ENCODE data around the gene PRKCSH.

The PRKCSH gene

DNA sequence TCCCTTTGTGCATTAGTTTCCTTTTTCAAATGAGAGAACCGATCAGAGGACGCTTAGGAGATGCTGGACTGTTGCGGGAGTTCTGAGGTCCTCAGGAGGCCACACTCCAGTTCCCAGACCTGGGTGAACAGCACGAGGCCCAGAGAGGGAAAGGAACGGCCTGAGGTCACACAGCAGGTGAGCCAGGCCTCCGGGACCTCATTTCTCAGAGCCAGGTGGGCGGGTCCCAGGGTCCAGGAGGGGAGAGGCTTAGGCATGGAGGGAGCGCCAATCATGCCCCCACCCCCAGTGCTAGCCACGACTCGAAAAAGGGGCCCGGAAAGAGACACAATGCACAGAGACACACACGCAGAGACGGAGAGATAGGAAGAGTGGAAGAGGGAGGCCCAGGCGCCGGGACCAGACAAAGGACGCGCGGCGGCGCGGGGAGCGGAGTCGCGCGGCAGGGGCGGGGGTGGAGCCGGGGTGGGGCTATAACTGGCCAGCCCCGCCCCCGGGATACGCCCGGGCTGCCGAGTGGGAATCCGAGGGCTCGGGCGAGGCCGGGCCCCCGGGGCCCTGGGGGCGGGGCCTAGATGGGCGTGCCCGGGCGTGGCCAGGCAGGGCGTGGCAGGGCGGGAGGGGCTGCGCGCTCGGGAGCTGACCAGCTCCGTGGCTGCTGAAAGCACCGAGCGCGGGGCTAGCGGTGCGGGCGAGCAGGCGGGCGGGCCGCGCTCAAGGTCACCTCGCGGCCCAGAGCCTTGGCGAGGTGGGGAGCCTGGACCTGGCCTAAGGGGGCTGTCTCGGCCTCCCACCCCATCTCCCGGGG, 43.9 kb downstream of the PRKCSH start:
- peak; percentile 28 to 43 for DNase-seq

DNA sequence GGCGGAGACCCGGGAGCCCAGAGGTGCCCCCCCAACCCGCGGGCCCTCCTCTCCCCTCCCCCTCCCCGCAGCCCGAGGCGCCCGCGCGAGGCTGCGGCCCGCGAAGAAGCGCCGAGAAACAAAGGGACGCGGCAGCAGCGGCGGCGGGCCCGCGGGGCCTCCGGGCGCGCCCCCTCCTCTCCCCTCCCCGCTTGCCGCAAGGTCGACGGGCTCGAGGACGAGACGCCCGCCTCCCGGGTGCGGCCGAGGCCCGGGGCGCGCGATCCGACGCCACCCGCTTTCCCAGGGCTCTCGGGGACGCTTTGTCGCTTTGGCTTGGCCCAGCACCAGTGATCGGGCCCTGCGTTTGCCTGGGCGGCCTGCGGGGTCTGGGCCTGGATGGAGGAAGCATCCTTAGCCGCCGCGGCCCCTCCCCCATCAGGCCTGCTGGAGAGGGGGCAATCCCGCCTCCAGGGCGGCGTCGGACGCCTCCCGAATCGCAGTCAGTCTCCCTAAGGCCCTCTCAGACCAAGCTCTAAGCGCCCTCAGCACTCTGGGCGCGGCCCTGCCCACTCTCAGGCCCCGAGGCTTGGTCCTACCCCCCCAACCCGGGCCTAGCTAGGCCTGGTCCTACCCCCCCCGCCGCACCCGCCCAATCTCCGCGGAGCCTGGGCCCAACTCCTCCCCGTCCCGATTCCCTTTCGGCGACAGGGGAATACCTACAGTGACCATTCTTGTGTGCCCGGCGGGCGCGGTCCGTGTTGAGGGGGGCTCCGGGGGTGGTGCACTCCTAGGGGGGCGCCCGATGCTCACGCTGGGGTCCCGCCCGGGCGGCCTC, 44.7 kb downstream of the PRKCSH start:
- DNase-seq: no peak

DNA sequence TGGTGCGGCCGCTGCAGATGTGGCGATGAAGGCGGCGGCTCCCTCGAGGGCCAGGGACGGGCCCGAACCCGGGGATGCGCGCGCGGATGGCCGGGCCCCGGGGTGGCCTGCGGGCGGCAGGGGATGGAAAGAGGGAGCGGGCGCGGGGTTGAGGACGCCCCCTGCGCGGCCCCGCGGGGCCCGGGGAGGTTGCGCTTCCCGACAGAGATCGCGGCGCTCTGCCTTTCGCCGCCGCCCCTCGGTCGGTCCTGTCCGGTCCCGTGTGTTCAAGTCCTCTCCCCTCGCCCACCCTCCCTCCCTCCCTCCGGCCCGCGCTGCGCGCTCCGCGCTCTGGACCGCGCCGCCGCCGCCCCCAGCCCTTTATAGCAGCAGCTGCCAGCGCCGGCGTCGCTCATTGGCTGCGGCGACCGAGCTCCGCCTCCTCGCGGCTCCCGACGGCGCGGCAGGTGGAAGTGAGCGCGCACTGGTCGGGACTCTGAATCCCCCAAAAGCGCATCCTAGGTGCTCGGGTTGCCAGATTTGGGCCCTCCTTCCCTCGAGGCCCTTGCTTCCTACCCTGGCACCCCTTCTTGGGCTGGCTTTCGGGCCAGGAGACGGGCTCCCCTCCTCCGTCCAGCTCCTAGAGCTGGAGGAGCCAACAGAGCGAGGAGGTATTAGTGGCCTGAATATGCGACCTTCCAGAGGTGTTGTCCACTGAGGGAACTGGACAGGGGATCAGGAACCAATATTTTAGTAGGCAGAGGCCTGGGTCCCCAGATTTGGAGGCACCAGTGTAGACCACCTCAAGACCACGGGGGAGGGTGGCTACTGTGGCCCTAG, 45.5 kb downstream of the PRKCSH start, which contains the start of gene ELAVL3:
ELAVL3 (minus strand) TSS at position 332 of the 819 bp plus-strand sequence. CDS start 438 bp downstream, outside the sequence.
- no peak for DNase-seq

DNA sequence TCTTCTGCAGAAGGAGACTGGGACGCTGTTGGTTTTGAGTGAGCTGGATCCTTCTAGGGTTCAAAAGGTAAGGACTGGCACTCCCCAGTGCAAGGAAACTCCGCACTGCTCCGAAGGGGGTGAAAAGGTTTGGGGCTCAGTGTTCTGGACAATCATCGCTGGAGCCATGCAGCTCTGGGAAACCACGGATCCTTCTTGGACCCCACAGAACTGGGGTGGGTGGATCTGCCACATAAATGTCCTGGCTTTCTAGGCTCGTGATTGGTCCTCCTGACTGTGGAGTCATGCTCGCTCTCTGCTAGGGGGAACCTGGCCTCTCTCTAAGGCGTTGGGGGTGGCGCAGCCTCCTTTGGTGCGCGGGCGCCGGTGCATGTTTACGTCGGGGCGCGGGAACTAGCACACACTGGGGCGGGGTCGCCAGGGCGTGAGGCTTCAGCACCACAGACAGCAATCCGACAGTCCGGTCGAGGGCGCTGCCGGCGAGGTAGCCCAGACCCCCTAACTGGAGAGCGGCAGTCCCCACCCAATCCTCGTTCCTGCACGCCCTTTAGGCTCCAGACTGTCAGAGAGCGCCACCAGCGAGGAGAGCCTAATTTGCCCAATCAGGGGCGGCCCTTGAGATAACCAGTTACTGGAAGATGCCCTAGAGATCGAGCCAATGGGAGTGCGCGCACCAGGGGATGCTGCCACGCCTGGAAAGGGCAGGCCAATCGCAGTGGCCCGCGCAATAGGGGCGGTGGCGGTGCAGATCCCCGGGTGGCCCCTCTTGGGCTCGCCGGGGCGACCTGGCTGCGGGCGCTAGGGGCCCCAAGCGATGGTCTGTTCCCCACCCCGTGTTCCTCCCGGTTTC, 46.3 kb downstream of the PRKCSH start:
- peak; percentile 72 to 82 for DNase-seq

DNA sequence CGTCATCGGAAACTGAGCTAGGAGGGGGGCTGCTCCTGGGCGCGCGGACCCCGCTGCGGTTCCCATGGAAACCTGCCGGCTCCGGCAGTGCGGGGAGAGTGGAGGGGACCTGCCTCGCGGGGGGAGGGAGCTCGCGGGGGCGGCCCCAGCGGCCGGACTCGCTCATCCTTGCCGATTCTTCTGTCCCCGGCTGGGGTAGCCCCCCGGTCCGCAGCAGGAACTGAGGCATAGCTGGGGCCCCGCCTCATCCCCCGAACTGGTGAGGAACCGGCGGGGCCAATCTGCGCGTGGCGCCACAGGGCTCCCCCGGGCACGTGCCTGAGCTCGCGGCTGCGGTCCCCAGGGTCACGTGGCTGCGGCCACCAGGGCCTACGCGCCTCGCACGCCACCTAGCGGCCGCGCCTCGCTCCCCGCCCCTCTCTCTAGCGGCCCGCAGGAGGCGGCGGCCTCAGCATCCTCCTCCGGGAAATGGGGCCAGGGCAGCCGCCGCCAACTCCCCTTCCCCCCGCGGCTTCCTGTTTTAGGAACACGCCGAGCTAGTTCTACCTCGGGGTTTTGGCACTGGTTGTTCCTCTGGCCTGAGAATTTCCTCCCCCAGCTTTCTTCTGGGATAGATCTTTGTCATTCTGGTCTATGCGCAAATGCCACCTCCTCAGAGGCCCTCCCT, 47.1 kb downstream of the PRKCSH start:
- peak; percentile 84 to 87 for DNase-seq

DNA sequence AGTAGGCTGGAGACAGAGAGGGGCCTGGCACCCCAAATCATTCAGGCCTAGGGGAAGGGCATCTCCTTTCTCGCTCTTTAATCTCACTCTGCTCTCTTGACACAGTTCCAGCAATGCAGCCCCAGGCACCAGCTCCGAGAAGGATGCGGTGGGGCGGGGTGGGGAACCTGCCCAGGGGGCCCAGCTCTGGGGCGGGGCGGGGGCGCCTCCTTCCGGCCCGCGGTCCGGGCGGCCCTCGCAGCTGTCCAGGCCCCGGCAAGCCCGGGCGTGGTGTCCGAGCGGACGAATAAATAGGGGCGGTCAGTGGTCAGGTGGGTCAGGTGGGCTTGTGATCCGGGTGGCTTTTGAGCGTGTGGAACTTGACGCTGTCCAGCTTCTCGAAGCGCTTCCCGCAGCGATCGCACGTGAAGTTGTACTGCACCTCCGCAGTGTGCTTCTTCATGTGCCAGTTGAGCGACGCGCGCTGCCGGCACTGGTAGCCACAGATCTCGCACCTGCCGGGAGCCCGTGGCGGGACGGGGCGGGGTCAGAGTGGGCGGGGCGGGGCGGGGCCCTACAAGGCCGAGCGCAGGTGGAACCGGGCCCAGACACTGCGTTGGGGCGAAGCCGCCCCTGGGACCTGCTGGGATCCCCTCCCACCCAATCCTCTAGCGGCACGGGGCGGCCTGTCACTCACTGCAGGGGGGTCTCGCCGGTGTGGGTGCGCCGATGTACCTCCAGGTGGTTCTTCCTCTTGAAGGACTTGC, 48.1 kb downstream of the PRKCSH start:
- no peak for DNase-seq

DNA sequence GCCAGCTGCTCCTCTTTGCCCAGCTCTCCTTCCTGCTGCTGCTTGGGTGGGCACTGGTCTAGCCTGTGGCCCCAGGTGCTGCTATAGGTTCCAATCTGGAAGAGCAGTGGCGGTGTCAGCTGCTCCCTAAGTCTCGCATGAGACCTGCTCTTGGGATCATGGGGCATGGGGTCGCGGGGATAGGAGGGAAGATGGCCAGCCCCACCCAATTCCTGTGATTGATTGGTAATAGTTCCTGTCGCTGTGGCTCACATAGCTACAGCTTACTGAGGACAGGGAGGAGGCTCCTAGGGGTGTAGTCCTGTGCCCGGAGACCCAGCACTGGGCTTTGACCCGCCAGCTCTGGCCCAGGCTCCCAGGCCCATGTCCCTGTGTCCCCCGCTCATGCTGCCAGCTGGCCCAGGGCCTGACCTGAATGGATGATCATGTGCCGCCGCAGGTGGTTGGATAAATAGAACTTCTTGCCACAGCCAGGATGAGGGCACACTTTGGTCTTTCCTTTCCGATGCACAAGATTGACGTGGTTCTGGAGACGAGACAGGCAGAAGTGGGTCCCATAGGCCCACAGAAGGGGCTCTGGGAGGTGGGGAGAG, 49.9 kb downstream of the PRKCSH start:
- no peak for DNase-seq

DNA sequence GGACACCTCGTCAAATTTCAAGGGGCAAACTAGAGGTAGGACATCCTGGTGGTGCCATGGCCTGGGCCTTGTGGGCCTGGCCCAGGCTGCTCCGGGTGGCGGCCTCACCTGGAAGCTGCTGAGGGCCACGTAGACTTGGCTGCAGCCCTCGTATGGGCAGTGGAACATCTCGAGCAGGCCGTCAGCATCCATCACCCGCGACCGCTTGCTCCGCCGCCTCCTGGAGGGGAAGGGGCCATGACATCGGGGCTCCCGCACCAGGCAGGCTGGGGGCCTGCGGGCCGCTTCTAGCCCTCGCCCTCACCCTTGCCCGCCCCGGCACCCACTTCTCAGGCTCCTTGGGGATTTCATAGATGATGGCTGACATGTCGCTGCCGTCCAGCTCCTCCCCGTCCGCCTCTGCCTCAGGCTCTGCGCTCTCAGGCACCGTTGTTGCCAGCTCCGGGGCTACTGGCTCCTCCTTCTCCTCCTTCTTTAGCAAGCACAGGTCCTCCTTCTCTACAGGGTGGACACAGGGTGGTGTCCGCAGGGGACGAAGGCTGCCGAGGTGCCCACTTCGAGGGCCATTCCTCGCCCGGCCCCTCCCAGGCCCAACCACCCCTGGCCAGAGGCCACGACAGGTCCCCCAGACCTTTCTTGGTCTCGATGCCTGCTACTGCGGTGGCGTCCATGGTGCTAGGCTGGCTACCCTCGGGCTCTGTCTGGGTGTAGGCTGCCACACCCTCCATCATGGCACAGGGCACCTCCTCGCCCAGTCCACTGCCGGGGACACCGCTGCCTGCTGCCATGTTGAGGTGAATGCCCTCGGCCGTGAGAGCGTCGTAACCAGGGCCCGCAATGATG, 51.4 kb downstream of the PRKCSH start:
- no peak for DNase-seq

DNA sequence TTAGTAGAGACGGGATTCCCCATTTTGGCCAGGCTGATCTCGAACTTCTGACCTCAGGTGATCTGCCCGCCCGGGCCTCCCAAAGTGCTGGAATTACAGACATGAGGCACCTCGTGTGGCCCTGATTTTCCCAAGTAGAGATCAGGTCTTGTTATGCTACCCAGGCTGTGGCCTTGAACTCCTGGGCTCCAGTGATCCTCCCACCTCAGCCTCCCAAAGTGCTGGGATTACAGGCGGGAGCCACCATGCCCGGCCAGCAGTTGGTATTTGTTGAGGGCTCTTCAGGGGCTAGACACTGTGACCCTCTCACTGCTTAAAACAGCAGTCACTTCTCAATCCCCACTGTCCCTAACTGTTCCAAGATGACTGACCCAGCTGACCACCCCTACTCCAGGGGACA, 53.9 kb downstream of the PRKCSH start:
- no peak for DNase-seq

DNA sequence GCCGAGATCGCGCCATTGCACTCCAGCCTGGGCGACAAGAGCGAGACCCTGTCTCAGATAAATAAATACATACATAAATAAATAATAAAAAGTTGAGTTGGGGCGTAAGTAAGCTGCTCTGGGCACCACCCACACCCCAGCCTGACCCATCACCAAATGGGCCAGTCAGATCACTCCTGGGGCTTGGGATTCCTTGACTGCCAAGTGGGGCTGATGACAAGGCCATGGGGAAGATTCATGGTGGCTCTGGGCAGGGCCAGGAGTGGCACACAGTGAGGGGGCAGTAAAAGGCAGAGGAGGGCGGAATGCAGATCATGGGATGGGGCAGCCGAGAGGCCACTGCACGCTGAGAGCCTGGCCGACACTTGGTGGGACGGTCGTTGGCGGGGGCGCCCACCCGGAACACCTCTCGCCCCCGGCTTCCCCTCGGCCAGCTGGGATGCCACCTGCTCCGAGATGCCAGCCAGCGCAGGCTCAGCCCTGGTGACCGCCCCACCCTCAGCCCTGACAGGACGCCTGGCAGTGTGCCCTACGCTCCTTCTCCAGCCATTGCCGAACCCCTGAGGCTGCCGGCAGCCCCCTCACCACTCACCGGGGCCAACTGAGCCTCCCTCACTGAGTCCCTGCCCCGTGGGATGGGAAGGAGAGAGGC, 59.3 kb downstream of the PRKCSH start:
- no peak for DNase-seq

DNA sequence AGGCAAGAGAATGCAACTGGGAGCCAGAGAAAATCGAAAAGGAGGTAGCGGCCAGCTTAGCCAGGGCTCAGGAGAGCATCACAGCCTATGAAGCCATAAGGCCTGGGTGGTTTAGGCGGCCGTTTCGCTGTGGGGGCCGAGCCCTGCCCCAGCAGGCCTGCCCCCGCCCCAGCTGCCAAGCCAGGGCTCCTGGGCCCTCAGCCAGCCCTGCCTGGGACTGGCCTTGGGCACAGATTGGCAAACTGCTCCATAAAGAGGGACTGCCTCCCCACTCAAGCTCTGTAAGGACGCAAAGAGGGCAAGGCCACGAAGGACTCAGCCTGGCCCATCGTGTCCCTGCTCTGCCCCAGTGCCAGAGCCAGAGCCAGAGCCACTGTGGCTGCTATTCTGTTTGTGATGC, 60.0 kb downstream of the PRKCSH start:
- no peak for DNase-seq

DNA sequence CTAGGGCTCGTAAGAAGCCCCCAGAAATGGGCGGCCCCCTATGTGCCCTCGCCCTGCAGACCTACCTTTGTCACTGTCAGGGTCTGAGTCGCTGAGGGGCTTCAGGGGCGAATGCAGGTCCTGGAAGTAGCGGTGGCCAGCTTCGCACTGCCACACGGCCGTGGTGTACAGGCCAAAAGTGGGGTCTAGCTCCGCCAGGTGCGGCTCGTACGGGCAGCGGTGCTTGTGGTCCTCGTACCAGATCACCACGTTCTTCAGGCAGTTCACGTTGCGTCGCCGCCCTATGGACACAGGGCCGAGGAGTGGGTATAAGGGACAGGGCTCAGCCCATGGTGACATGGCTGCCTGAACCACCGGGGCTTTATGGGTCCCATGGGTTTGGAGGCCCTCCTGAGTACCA, 60.5 kb downstream of the PRKCSH start:
- no peak for DNase-seq

DNA sequence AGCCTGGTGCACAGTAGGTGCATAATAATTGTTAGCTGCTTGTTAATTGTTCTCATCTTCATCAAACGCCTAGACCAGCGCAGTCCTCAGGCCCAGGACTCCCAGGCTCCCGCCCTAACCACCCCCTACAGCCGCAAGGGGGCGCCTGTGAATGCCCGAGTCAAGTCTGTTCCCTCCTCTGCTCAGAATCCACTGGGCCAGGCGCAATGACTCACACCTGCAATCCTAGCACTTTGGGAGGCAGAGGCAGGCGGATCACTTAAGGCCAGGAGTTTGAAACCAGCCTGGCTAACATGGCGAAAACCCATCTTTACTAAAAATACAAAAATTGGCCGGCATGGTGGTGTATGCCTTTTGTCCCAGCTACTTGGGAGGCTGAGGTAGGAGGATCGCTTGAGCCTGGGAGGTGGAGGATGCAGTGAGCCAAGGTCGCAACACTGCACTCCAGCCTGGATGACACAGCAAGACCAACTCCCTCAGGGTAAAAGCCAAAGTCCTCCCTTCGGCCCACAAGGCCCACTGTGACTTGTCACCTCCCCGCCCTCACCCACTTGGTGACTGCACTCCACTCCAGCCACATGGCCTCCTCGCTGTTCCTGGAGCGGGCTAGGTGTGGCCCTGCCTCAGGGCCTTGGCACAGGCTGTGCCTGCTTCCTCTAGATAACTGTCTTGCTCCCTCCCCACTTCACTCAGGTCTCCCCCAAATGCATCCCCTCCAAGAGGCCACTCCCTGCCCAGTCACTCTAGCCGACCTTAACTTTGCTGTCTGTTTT, 61.1 kb downstream of the PRKCSH start:
- peak; percentile 45 to 60 for DNase-seq

DNA sequence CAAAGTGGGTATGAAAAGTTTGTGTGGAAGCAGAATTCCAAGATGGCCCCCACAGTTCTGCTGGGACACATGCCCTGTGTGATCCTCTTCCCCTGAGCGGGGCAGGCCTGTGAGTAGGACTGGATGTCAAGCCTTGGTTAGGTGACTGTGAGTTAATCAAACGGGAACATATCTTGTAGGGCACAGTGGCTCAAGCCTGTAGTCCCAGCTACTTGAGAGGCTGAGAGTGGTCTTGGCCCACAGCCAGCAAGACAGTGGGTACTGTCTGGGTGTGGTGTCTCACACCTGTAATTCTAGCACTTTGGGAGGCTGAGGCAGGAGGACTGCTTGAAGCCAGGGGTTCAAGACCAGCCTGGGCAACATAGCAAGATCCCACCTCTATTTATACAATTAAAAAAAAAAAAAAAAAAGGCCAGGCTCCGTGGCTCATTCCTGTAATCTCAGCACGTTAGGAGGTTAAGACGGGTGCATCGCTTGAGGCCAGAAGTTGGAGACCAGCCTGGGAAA, 63.8 kb downstream of the PRKCSH start:
- no peak for DNase-seq

DNA sequence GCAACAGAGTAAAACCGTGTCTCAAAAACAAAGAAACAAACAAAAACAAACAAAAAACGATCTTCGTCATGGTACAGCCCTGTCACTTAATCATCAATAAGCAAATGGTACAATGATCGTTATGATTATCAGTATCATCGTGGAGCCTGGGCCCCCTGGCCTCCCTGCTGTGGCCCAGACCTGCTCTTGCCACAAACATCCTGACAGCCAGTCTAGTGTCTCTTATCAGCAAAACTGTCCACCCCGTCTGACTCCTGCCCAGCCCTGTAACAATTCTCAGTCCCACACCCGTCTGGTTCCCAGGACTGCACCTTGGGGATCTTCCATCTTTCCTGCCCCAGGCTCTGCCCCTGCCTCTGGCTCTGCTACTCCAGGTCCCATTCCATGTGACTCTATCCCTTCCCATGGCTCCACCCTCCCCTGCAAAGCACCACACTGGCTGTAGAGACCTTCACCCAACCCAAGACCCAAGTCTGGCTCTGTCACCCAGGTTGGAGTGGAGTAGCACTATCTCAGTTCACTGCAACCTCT, 64.5 kb downstream of the PRKCSH start:
- DNase-seq: no peak

Measured in inflammatory macrophage (primary cell).